HG03280 (cell line): ENCODE measurements around the gene AKT2.
A peak's percentile ranks its signal among the peaks of the same experiment; 100 is the strongest.

ENCODE experiments used
- ATAC-seq: cut with Tn5 transposase; IDR thresholded peaks from one replicate; pipeline ENCODE4 v1.9.1; 2021; ENCODE audit warnings: mild to moderate bottlenecking, moderate library complexity; ENCODE audit not compliant: unreplicated experiment

The AKT2 gene

DNA sequence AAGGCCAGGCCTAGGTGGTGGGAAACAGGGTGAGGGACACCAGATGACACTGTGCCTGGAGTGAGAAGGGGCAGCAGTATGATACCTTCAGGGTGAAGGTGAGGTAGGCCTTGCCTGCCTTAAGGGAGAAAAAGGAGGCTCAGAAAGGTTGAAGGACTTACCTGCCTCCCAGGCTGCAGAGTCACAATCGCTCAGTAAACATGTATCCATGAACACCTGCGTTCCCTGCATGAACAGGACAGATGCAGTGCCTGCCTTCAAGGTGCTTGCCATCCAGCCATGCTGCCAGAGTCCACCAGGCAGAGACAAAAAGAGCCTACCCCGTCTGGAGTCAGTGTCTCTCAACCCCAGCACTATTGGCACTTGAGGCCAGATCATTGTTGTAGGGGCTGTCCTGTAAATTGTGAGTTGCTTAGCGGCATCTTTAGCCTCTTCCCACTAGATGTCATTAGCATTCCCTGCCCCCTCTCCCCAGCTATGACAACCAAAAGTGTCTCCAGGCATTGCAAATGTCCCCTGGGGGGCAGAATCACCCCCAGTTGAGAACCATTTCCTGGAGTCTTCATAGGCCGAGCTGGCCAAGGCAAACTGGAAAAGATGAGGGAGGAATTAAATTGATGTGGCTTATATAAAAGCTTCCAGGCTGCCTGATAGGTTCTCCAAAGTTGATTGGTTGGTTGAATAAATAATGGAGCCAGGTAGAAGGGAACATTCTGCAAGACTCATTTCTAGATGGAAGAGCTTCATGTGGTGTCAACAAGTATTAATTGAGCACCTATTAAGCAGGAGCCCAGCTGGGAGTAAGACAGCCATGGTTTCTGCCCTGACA is 92.2 kb downstream of the AKT2 start:
- ATAC-seq: no peak

DNA sequence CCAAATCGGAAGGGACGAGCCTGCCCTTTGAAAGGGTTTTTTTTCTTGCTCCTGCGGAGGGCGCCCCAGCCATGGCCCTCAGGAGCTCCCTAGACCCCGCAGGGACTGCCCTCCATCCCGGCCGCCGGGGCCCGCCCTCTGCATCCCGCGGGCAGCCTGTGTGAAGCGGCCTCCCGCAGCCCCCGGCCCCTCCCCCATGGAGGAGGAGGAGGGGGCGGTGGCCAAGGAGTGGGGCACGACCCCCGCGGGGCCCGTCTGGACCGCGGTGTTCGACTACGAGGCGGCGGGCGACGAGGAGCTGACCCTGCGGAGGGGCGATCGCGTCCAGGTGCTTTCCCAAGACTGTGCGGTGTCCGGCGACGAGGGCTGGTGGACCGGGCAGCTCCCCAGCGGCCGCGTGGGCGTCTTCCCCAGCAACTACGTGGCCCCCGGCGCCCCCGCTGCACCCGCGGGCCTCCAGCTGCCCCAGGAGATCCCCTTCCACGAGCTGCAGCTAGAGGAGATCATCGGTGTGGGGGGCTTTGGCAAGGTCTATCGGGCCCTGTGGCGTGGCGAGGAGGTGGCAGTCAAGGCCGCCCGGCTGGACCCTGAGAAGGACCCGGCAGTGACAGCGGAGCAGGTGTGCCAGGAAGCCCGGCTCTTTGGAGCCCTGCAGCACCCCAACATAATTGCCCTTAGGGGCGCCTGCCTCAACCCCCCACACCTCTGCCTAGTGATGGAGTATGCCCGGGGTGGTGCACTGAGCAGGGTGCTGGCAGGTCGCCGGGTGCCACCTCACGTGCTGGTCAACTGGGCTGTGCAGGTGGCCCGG is 93.1 kb downstream of the AKT2 start:
- ATAC-seq: peak; percentile 7

DNA sequence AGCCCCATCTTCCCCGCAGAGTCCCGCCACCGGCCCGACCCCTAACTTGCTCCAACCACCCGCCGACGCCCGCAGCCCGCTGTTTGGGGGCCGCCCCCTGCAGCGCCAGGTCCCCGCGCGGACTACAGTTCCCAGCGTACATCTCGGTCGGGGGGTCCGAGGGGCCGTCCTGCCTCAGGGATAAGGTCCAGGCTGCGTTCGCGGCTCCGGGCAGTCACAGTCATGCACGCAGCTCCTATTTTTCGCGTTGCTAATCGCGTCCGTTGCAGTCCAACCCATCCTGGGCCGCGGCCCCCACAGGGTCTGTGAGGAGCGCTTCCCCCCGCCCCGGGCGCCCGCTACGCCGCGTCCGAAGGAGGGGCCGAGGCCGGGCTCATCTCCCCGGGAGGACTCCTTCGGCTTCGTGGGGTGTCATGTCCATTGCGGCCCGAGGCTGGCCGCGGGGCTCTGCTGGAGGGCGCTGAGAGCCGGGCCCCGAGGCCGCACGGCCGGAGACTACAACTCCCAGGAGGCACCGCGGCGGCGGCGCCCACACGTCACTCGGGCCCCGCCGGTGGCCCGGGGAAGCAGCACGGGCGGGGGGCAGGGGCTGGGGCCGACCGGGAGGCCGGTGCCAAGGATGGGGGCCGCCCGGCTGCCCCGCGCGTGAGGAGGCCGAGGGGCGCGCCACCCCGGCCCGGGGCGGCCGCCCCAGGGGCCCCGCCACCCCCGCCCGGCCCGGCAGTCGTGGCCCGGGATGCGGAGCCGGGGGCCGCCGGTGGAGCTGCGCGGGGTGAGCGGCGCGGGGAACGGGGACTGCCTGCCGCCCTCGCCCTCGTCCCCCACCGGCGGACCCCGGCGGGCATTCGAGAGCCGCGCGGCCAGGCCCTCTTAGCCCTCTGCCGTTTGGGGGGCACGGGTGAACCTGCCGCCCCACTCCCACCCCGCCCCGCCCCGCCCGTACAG is 94.0 kb downstream of the AKT2 start, which contains the start of gene MAP3K10:
Gene MAP3K10, plus strand, starts transcription at position 536 of the 945 bp plus-strand sequence. CDS start 606 bp downstream, outside the sequence.
- peak; percentile 84 for ATAC-seq

- no peak for ATAC-seq
Observed at GRCh38 chr19:40184273-40184672, 100.9 kb downstream of the AKT2 start.
